SK-N-SH (cell line): Measurements from ENCODE around the gene CPLX3. TPM values are rescaled to one million over a fixed set of nuclear protein-coding genes. Genes with fewer than 3 reads are reported as not detected.
A peak's percentile ranks its signal among the peaks of the same experiment; 100 is the strongest.

Experiments
- CTCF ChIA-PET: fragments of 300-600, 350-600 bp; formaldehyde crosslinking; extraction: SDS; loops from one replicate; lab custom pipeline; 2021; lab: Yijun Ruan, JAX
- POLR2A ChIA-PET: fragments of 350-600 bp; sonication (Branson Sonifier 250); formaldehyde crosslinking; extraction: SDS; loops from one replicate; lab custom pipeline; 2020; ENCODE audit warnings: antibody characterized with exemption, inconsistent platforms; lab: Yijun Ruan, JAX
- DNase-seq: peaks from one replicate; pipeline ENCODE4 v3.0.0; 2012
- H2AFZ ChIP-seq: fragments of 200-600 bp; sonication (generic); 2 replicates; pipeline ENCODE4 v1.8.1; 2016; ENCODE audit warnings: antibody characterized with exemption, mild to moderate bottlenecking, low read depth
- H3F3A ChIP-seq: fragments of 200-600 bp; sonication (generic); replicated peaks from 2 replicates; pipeline ENCODE3; 2016; ENCODE audit warnings: antibody characterized with exemption, mild to moderate bottlenecking; ENCODE audit not compliant: insufficient read depth
- H3K27ac ChIP-seq, 2 experiments: fragments of 200-500 bp in 1 of 2; fragments of 200-600 bp in 1 of 2; sonication (Bioruptor generic) in 1 of 2; sonication (generic), shearing (Covaris generic) in 1 of 2; 2 replicates each; pipeline versions ENCODE4 v1.5.1 to v1.6.1; 2014 to 2016; ENCODE audit warnings: low read depth in 2 of 2, inconsistent platforms in 1 of 2, low read length in 1 of 2, mild to moderate bottlenecking in 1 of 2, mixed read lengths in 1 of 2
- H3K27me3 ChIP-seq: fragments of 200-600 bp; sonication (generic), shearing (Covaris generic); 2 replicates; pipeline ENCODE4 v1.6.1; 2016; ENCODE audit warnings: mixed run types; ENCODE audit not compliant: insufficient read depth
- H3K36me3 ChIP-seq, 2 experiments: fragments of 200-500 bp in 1 of 2; fragments of 200-600 bp in 1 of 2; sonication (Bioruptor generic) in 1 of 2; sonication (generic) in 1 of 2; replicated peaks in 1 of 2; 2 replicates each; pipeline versions ENCODE3 to v1.5.1; 2014 to 2016; ENCODE audit warnings: low read length in 1 of 2, mild to moderate bottlenecking in 1 of 2; ENCODE audit not compliant: insufficient read depth in 2 of 2, control insufficient read depth in 1 of 2
- H3K4me1 ChIP-seq, 2 experiments: fragments of 200-500 bp in 1 of 2; fragments of 200-600 bp in 1 of 2; sonication (Bioruptor generic) in 1 of 2; sonication (generic), shearing (Covaris generic) in 1 of 2; 2 replicates each; pipeline versions ENCODE4 v1.5.1 to v1.6.1; 2014 to 2016; ENCODE audit warnings: low read depth in 1 of 2, low read length in 1 of 2, mixed run types in 1 of 2; ENCODE audit not compliant: insufficient read depth in 2 of 2, control insufficient read depth in 1 of 2
- H3K4me2 ChIP-seq: fragments of 200-600 bp; sonication (generic), shearing (Covaris generic); 2 replicates; pipeline ENCODE4 v1.6.1; 2017; ENCODE audit warnings: mixed run types
- H3K4me3 ChIP-seq, 2 experiments: fragments of 200-500 bp in 1 of 2; fragments of 200-600 bp in 1 of 2; sonication (Bioruptor generic) in 1 of 2; sonication (generic), shearing (Covaris generic) in 1 of 2; 2 replicates each; pipeline versions ENCODE4 v1.5.1 to v1.8.1; 2014 to 2016; ENCODE audit warnings: low read depth in 2 of 2, inconsistent platforms in 1 of 2, low read length in 1 of 2, mild to moderate bottlenecking in 1 of 2, mixed read lengths in 1 of 2, moderate library complexity in 1 of 2
- H3K79me2 ChIP-seq: fragments of 200-600 bp; sonication (generic); 2 replicates; pipeline ENCODE4 v1.8.1; 2017; ENCODE audit warnings: mild to moderate bottlenecking; ENCODE audit not compliant: insufficient read depth
- H3K9ac ChIP-seq: fragments of 200-600 bp; sonication (generic); 2 replicates; pipeline ENCODE4 v1.6.1; 2017; ENCODE audit warnings: mixed run types
- H3K9me2 ChIP-seq: fragments of 200-600 bp; sonication (generic); 2 replicates; pipeline ENCODE4 v1.6.1; 2017; ENCODE audit warnings: mixed run types
- H3K9me3 ChIP-seq: fragments of 200-600 bp; sonication (generic); 2 replicates; pipeline ENCODE4 v1.6.1; 2017; ENCODE audit warnings: mixed run types, mild to moderate bottlenecking, moderate library complexity
- H4K20me1 ChIP-seq: fragments of 200-600 bp; sonication (generic); 2 replicates; pipeline ENCODE4 v1.6.1; 2017; ENCODE audit warnings: mild to moderate bottlenecking, mixed run types; ENCODE audit not compliant: insufficient read depth
- ELF1 ChIP-seq: IDR thresholded peaks from 2 replicates; pipeline ENCODE4 v1.4.0; 2012
- FOXJ3 ChIP-seq: sonication (generic); formaldehyde crosslinking; IDR thresholded peaks from 2 replicates; pipeline ENCODE4 v1.5.1; 2020; ENCODE audit warnings: mild to moderate bottlenecking, missing genetic modification reagents
- GABPA ChIP-seq: IDR thresholded peaks from 2 replicates; pipeline ENCODE4 v1.4.0; 2012; ENCODE audit warnings: low read depth, mild to moderate bottlenecking
- MAX ChIP-seq: IDR thresholded peaks from 2 replicates; pipeline ENCODE4 v1.4.0; 2012; ENCODE audit warnings: low read depth
- MXI1 ChIP-seq: IDR thresholded peaks from 2 replicates; pipeline ENCODE4 v1.6.1; 2012; ENCODE audit warnings: mild to moderate bottlenecking, low read depth, low read length, improper control_type of control experiment
- PBX3 ChIP-seq: IDR thresholded peaks from 2 replicates; pipeline ENCODE4; 2012
- RAD21 ChIP-seq: IDR thresholded peaks from 2 replicates; pipeline ENCODE4 v1.6.1; 2012; ENCODE audit warnings: mild to moderate bottlenecking, low read length
- RXRA ChIP-seq: IDR thresholded peaks from 2 replicates; pipeline ENCODE4 v1.4.0; 2012; ENCODE audit warnings: low read depth, mild to moderate bottlenecking, borderline replicate concordance
- TCF12 ChIP-seq: IDR thresholded peaks from 2 replicates; pipeline ENCODE4 v1.4.0; 2012
- WGBS: methylation state at CpG from one replicate; pipeline ENCODE4 v1.1.6; 2017; ENCODE audit warnings: low lambda C conversion rate; 5-methylcytosine and 5-hydroxymethylcytosine counted together
- polyA plus RNA-seq, 3 experiments: library from polyadenylated mRNA; depleted of rRNA; stranded (reverse); fragments of >200 nt; gene quantifications; 2 replicates each; pipeline ENCODE4 v1.2.3, GENCODE V29; 2012

The CPLX3 gene
- polyA plus RNA-seq, 1 of the 3 experiments (the other 2 are of a cell fraction) = not detected

GRCh38 chr15:74816624-74817369 is 9.6 kb upstream of the CPLX3 start:
- no peak for TF ChIP-seq ELF1
- no peak for TF ChIP-seq PBX3
- TF ChIP-seq MAX = no peak
- TF ChIP-seq TCF12 = no peak
- no peak for TF ChIP-seq GABPA
- no peak for TF ChIP-seq FOXJ3
- TF ChIP-seq RXRA = no peak
- H3K9ac ChIP-seq = no peak overlapping the region

GRCh38 chr15:74817370-74817737 is 9.1 kb upstream of the CPLX3 start:
- H3F3A ChIP-seq = no peaks in the 10 kb centered on the region
- no peaks in the 10 kb centered on the region for H3K79me2 ChIP-seq
- H3K9me3 ChIP-seq = no peaks in the 10 kb centered on the region
- no peaks in the 10 kb centered on the region for H3K36me3 ChIP-seq
- peak overlapping the region in 1 of 2 experiments; percentile 13; a peak in 1 of 4 replicates for H3K27ac ChIP-seq
- 38% methylated on average over 9 of the region's 9 CpGs for WGBS
- no peaks in the 10 kb centered on the region for H3K9me2 ChIP-seq
- peaks cover 0 to 38% of the 10 kb centered on the region in 2 experiments; a peak in 1 of 4 replicates for H3K4me1 ChIP-seq
- TF ChIP-seq RAD21 = 0 out of 2 replicates have a peak, but pooled peaks have one; percentile 12
- peak; percentile 43; the same call in 1 of the 2 replicates for TF ChIP-seq MXI1
- no peak for TF ChIP-seq FOXJ3
- H3K4me2 ChIP-seq = no peak overlapping the region
- no peak overlapping the region for H3K9ac ChIP-seq
- CTCF ChIA-PET = interaction anchor here (1.2 to 5.6 kb wide), 12 partner anchors 8 to 184 kb away, joined by 3 to 31 read pairs (median 6); partner anchors contain the start of gene CPLX3
- no peak overlapping the region for H2AFZ ChIP-seq
- H3K27me3 ChIP-seq = no peaks in the 10 kb centered on the region
- POLR2A ChIA-PET = interaction anchor here (0.8 kb wide), 1 partner anchor 20 kb away, joined by 3 read pairs; no protein-coding TSS in a partner anchor
- DNase-seq = peak; percentile 69
- no peaks in the 10 kb centered on the region for H4K20me1 ChIP-seq
- H3K4me3 ChIP-seq = no peak overlapping the region

More at GRCh38 chr15:74816624-74817369, 9.6 kb upstream of the CPLX3 start:
- H3F3A ChIP-seq = no peaks in the 10 kb centered on the region
- H2AFZ ChIP-seq = no peak overlapping the region
- ChIA-PET POLR2A (interaction anchor here (0.8 kb wide), 1 partner anchor 20 kb away, joined by 3 read pairs; no protein-coding TSS in a partner anchor), CTCF (interaction anchor here (1.2 to 5.6 kb wide), 12 partner anchors 8 to 183 kb away, joined by 3 to 31 read pairs (median 6); partner anchors contain the start of gene CPLX3)
- H4K20me1 ChIP-seq = no peaks in the 10 kb centered on the region
- no peaks in the 10 kb centered on the region for H3K9me2 ChIP-seq
- H3K4me1 ChIP-seq = peaks cover 0 to 37% of the 10 kb centered on the region in 2 experiments; a peak in 1 of 4 replicates
- no peak overlapping the region for H3K4me2 ChIP-seq
- H3K79me2 ChIP-seq = no peaks in the 10 kb centered on the region
- no peak overlapping the region for H3K4me3 ChIP-seq
- peak overlapping the region in 1 of 2 experiments; percentile 13; a peak in 1 of 4 replicates for H3K27ac ChIP-seq
- H3K27me3 ChIP-seq = no peaks in the 10 kb centered on the region
- H3K36me3 ChIP-seq = no peaks in the 10 kb centered on the region
- 60% methylated on average over 16 of the region's 19 CpGs for WGBS
- no peaks in the 10 kb centered on the region for H3K9me3 ChIP-seq
- DNase-seq = peak; percentile 59
